Upper lobe of right lung (tissue), 1 donor: ENCODE measurements around the gene KIF16B. TPM values are rescaled to one million over a fixed set of nuclear protein-coding genes. Genes with fewer than 3 reads are reported as not detected.

Experiments used
- ATAC-seq: fragments of 200-7000 bp; cut with Tn5 transposase; one replicate; pipeline ENCODE4 v1.9.1; 2020; ENCODE audit warnings: mild to moderate bottlenecking, moderate library complexity
- DNase-seq: peaks from one replicate; pipeline ENCODE4 v3.0.0-alpha.2; 2020
- H3K27ac ChIP-seq: fragments of 200-600 bp; one replicate; pipeline ENCODE4 v1.8.0; 2022
- H3K27me3 ChIP-seq: fragments of 200-600 bp; one replicate; pipeline ENCODE4 v1.8.0; 2022; ENCODE audit warnings: mild to moderate bottlenecking
- H3K36me3 ChIP-seq: fragments of 200-600 bp; one replicate; pipeline ENCODE4 v1.8.0; 2022
- H3K4me1 ChIP-seq: fragments of 200-600 bp; one replicate; pipeline ENCODE4 v1.8.0; 2022
- H3K4me3 ChIP-seq: fragments of 200-600 bp; one replicate; pipeline ENCODE4 v1.8.0; 2022; ENCODE audit warnings: mild to moderate bottlenecking
- H3K9me3 ChIP-seq: fragments of 200-600 bp; one replicate; pipeline ENCODE4 v1.8.0; 2022
- CTCF ChIP-seq: fragments of 200-600 bp; IDR thresholded peaks from one replicate; pipeline ENCODE4 v1.8.0; 2022; ENCODE audit warnings: antibody characterized with exemption
- intact Hi-C: fragments of 100-400 bp; cut with DNase I; formaldehyde crosslinking; loops from one replicate; pipeline ENCODE4 v1.11.0; 2022
- total RNA-seq: library from RNA; stranded (reverse); fragmentation: NEBNext Ultra II Directional; extraction: Animal tissue kit (Norgen Biotek cat#: 25700); gene quantifications from one replicate; pipeline ENCODE4 v1.2.1, GENCODE V29; 2021
- donor health status: DM: no; HTN: yes; CAD: no; lungs with severe emphysema.

KIF16B gene
- total RNA-seq, 1 donor from 2014 or later = 21.6 TPM

- ATAC-seq = no peak
- no peak overlapping the region for H3K27ac ChIP-seq
- no peaks in the 10 kb centered on the region for H3K9me3 ChIP-seq
- no peaks in the 10 kb centered on the region for H3K27me3 ChIP-seq
- TF ChIP-seq CTCF = no peak
- intact Hi-C loops = no loop called here
- peaks cover 8% of the 10 kb centered on the region for H3K4me1 ChIP-seq
- no peak for DNase-seq
- H3K4me3 ChIP-seq = no peak overlapping the region
- no peaks in the 10 kb centered on the region for H3K36me3 ChIP-seq
These were observed 98.9 kb downstream of the KIF16B start for GRCh38 chr20:16474363-16474762.

DNA sequence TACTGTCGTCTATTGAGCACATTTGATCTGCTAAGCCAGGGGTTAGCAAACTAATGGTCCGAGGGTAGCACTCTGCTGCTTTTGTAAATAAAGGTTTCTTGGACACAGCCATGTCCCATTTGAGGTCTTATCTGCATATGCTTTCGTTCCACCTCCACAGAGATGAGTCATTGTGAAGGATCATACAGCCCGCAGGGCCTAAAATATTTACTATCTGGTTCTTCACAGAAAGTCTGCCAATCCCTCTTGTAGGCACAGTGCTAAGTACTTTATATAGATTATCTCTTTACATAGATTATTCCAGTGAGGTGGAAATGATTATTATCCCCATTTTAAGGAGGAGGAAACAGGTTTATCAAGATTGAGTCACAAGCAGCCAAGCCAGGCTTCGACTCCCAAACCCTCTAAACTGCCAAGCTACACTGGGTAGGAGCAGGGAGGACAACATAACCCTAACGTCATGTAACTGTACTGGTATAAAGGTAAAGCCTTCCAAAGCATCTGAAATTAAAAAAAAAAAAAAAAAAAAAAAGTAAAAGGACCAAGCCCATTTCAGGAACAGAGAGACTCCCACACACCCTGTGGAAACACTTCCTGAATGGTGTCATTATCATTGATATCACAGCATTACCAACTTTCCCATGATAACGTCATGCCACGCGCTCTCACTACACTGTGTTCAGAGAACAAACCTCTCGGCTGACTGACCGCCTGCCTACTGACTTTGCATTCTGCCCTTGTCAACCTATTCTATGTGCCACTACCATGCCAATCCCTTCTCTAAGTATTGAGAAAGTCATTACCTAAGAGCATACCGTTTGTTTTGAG, 101.0 kb downstream of the KIF16B start:
- TF ChIP-seq CTCF = no peak
- H3K4me1 ChIP-seq = peaks cover 8% of the 10 kb centered on the region
- intact Hi-C loops = no loop called here
- H3K36me3 ChIP-seq = no peaks in the 10 kb centered on the region
- no peaks in the 10 kb centered on the region for H3K9me3 ChIP-seq
- ATAC-seq (peak; percentile 85), DNase-seq (no peak)
- H3K4me3 ChIP-seq = no peak overlapping the region
- H3K27me3 ChIP-seq = no peaks in the 10 kb centered on the region
- no peak overlapping the region for H3K27ac ChIP-seq

DNA sequence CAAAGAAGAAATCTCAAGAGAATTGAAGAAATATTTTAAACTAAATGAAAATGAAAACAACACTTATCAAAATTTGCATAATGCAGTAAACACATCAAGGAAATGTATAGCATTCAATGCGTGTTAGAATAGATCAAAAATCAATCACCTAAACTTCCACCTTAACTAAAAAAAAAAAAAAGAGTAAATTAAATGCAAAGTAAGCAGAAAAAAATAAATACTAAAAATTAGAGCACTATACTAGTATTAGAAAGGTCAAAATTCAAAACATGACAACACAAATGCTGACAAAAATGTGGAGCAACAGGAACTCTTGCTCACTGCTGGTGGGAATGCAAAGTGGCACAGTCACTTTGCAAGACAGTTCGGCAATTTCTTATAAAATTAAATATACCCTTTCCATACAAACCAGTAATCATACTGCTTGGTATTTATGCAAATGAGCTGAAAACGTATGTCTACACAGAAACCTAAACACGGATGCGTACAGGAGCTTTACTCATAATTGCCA, 103.8 kb downstream of the KIF16B start:
- no peak overlapping the region for H3K4me3 ChIP-seq
- no peaks in the 10 kb centered on the region for H3K36me3 ChIP-seq
- no peaks in the 10 kb centered on the region for H3K9me3 ChIP-seq
- DNase-seq (no peak), ATAC-seq (no peak)
- H3K27me3 ChIP-seq = no peaks in the 10 kb centered on the region
- intact Hi-C loops = no loop called here
- no peak overlapping the region for H3K27ac ChIP-seq
- H3K4me1 ChIP-seq = peaks cover under 1% of the 10 kb centered on the region
- no peak for TF ChIP-seq CTCF

DNA sequence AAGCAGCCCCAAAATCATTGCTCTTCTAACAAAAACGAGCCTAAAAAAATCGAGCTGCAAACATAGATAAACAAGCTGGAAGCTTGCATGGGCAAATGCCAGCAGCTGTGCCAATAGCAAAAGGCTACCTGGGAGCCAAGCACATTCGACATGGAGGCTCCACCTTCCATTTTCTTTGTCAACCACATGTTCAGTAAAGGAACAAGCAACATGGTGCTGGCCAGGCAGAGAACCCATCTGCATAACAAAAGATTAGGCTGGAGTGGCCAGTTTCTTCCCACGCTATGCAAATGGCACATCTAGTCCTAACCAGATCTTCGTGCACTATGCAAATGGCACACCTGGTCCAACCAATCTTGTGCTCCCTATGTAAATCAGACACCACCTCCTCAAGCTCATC, 110.5 kb downstream of the KIF16B start:
- no peaks in the 10 kb centered on the region for H3K36me3 ChIP-seq
- no peak overlapping the region for H3K27ac ChIP-seq
- no peaks in the 10 kb centered on the region for H3K9me3 ChIP-seq
- TF ChIP-seq CTCF = no peak
- no peak overlapping the region for H3K4me3 ChIP-seq
- ATAC-seq (no peak), DNase-seq (no peak)
- no peaks in the 10 kb centered on the region for H3K4me1 ChIP-seq
- intact Hi-C loops = no loop called here
- H3K27me3 ChIP-seq = no peaks in the 10 kb centered on the region

DNA sequence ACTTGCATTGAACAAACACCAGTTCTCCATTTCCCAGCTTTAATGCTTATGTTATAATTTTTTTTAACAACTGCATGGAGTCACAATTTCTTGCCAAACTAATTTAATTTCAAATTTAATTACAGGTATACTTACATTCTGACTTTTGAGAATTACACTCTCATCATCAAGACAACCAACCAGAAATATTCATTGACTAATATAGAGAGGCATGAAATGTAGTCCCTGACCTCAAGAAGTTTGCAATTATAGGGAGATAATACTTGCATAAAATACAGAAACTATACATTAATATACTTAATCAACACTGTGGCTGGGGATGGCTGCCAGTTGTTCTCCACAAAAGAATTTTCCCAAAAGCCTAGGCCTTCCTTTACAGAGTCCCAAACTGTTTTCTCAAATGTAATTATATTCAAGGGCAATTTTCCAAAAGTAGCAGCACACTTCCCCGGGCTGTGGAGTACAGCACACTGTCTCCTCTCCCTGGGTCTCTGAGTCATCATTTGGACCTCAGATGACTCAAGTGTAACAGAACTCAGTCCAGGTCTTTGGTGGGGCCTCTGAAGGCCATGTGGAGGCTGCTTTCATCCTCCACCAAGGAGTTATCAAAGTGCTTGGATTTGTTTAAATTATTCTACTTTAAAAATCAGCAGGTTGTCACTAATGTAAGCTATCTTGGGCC, 114.1 kb downstream of the KIF16B start:
- no peaks in the 10 kb centered on the region for H3K9me3 ChIP-seq
- DNase-seq = no peak
- H3K4me3 ChIP-seq = no peak overlapping the region
- intact Hi-C loops = no loop called here
- no peaks in the 10 kb centered on the region for H3K4me1 ChIP-seq
- no peak for TF ChIP-seq CTCF
- no peak overlapping the region for H3K27ac ChIP-seq
- no peaks in the 10 kb centered on the region for H3K27me3 ChIP-seq
- H3K36me3 ChIP-seq = no peaks in the 10 kb centered on the region
- peak; percentile 69 for ATAC-seq
